Loucy (cell line): Measurements from ENCODE around the gene SRBD1.

Experiments used
- EZH2phosphoT487 ChIP-seq: fragments of 200-600 bp; IDR thresholded peaks from 2 replicates; pipeline ENCODE4 v1.6.1; 2018; ENCODE audit warnings: antibody characterized with exemption, mild to moderate bottlenecking, moderate library complexity, borderline replicate concordance
- TF ChIP-seq, protein P1 (sequence below): fragments of 200-600 bp; sonication (generic); conservative IDR thresholded peaks from 2 replicates; pipeline ENCODE4 v1.5.1; 2014; ENCODE audit warnings: mild to moderate bottlenecking, antibody characterized with exemption, low read length

DNA sequence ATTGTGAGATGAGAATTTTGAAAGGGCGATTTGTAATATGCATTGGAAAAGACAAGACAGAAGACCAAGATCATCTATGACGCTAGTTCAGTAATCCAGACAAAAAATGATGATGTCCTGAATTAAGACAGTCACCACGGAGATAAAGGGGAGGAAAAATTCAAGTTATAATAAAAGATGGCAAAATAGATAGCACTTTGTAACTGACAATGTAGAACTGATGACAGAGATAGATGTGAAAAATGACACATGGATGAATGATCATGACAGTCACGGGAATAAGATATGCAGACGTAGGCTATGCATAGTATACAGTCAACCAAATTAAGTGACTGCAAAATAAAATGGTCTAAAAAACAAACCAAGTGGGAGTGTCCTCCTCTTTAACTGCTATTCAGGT, 59.2 kb downstream of the SRBD1 start:
- TF ChIP-seq, protein P1, sequence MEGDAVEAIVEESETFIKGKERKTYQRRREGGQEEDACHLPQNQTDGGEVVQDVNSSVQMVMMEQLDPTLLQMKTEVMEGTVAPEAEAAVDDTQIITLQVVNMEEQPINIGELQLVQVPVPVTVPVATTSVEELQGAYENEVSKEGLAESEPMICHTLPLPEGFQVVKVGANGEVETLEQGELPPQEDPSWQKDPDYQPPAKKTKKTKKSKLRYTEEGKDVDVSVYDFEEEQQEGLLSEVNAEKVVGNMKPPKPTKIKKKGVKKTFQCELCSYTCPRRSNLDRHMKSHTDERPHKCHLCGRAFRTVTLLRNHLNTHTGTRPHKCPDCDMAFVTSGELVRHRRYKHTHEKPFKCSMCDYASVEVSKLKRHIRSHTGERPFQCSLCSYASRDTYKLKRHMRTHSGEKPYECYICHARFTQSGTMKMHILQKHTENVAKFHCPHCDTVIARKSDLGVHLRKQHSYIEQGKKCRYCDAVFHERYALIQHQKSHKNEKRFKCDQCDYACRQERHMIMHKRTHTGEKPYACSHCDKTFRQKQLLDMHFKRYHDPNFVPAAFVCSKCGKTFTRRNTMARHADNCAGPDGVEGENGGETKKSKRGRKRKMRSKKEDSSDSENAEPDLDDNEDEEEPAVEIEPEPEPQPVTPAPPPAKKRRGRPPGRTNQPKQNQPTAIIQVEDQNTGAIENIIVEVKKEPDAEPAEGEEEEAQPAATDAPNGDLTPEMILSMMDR = no peak
- no peak for TF ChIP-seq EZH2phosphoT487
